ENCODE results near the gene CLDN14.

The CLDN14 gene

GRCh38 chr21:36516281-36516680, 36.4 kb upstream of the CLDN14 start:
- H3K79me2 ChIP-seq = no peaks in the 10 kb centered on the region
- no peaks in the 10 kb centered on the region for H3K36me3 ChIP-seq (ENCODE audit: control insufficient read depth, insufficient read depth, low read length)
- H3K4me2 ChIP-seq (ENCODE audit: low read length) = no peak overlapping the region
- H3K9me3 ChIP-seq (ENCODE audit: control insufficient read depth, low read length) = peaks cover 2% of the 10 kb centered on the region
- no peak overlapping the region for H2AFZ ChIP-seq
- H3K9ac ChIP-seq = no peak overlapping the region
- H3K27me3 ChIP-seq (ENCODE audit: control insufficient read depth, insufficient read depth, low read length) = no peaks in the 10 kb centered on the region
- no peak overlapping the region for H3K4me3 ChIP-seq (ENCODE audit: low read depth, low read length)
- H3K27ac ChIP-seq = no peak overlapping the region
- peaks cover 1% of the 10 kb centered on the region for H3K4me1 ChIP-seq
- TF ChIP-seq CTCF (IDR thresholded peaks at IDR 0.05) = no peak

GRCh38 chr21:36513430-36513829, 33.5 kb upstream of the CLDN14 start:
- Histone ChIP-seq H3K9me3 (ENCODE audit: control insufficient read depth, low read length) (peaks cover 3% of the 10 kb centered on the region), H3K9ac (no peak overlapping the region), H3K4me1 (peaks cover 10% of the 10 kb centered on the region), H2AFZ (no peak overlapping the region), H3K79me2 (no peaks in the 10 kb centered on the region), H3K36me3 (ENCODE audit: control insufficient read depth, insufficient read depth, low read length) (no peaks in the 10 kb centered on the region), H3K27me3 (ENCODE audit: control insufficient read depth, insufficient read depth, low read length) (no peaks in the 10 kb centered on the region), H3K4me2 (ENCODE audit: low read length) (no peak overlapping the region), H3K27ac (no peak overlapping the region), H3K4me3 (ENCODE audit: low read depth, low read length) (no peak overlapping the region)
- TF ChIP-seq CTCF (IDR thresholded peaks at IDR 0.05) = no peak

GRCh38 chr21:36512971-36513370, 33.0 kb upstream of the CLDN14 start:
- Histone ChIP-seq H3K4me1 (peaks cover 10% of the 10 kb centered on the region), H3K27ac (no peak overlapping the region), H3K79me2 (no peaks in the 10 kb centered on the region), H3K36me3 (ENCODE audit: control insufficient read depth, insufficient read depth, low read length) (no peaks in the 10 kb centered on the region), H3K27me3 (ENCODE audit: control insufficient read depth, insufficient read depth, low read length) (no peaks in the 10 kb centered on the region), H3K9me3 (ENCODE audit: control insufficient read depth, low read length) (peaks cover 3% of the 10 kb centered on the region), H3K4me3 (ENCODE audit: low read depth, low read length) (no peak overlapping the region), H3K9ac (no peak overlapping the region), H2AFZ (no peak overlapping the region), H3K4me2 (ENCODE audit: low read length) (no peak overlapping the region)
- TF ChIP-seq CTCF (IDR thresholded peaks at IDR 0.05) = no peak

GRCh38 chr21:36511484-36512220, 31.7 kb upstream of the CLDN14 start:
- no peak overlapping the region for H3K9ac ChIP-seq
- no peaks in the 10 kb centered on the region for H3K36me3 ChIP-seq (ENCODE audit: control insufficient read depth, insufficient read depth, low read length)
- H3K27me3 ChIP-seq (ENCODE audit: control insufficient read depth, insufficient read depth, low read length) = no peaks in the 10 kb centered on the region
- TF ChIP-seq CTCF (IDR thresholded peaks at IDR 0.05) = no peak
- H3K4me3 ChIP-seq (ENCODE audit: low read depth, low read length) = no peak overlapping the region
- H3K4me2 ChIP-seq (ENCODE audit: low read length) = no peak overlapping the region
- peak overlapping the region; percentile 29 for H3K27ac ChIP-seq
- H3K79me2 ChIP-seq = no peaks in the 10 kb centered on the region
- peaks cover 3% of the 10 kb centered on the region for H3K9me3 ChIP-seq (ENCODE audit: control insufficient read depth, low read length)
- peaks cover 10% of the 10 kb centered on the region for H3K4me1 ChIP-seq
- no peak overlapping the region for H2AFZ ChIP-seq

- no peak overlapping the region for H3K4me2 ChIP-seq (ENCODE audit: low read length)
- peak overlapping the region; percentile 83 for H3K27ac ChIP-seq
- H3K9me3 ChIP-seq (ENCODE audit: control insufficient read depth, low read length) = peaks cover 3% of the 10 kb centered on the region
- H3K4me3 ChIP-seq (ENCODE audit: low read depth, low read length) = no peak overlapping the region
- no peak for TF ChIP-seq CTCF (IDR thresholded peaks at IDR 0.05)
- no peak overlapping the region for H3K9ac ChIP-seq
- H3K4me1 ChIP-seq = peaks cover 10% of the 10 kb centered on the region
- peak overlapping the region; percentile 64 for H2AFZ ChIP-seq
- H3K27me3 ChIP-seq (ENCODE audit: control insufficient read depth, insufficient read depth, low read length) = no peaks in the 10 kb centered on the region
- H3K36me3 ChIP-seq (ENCODE audit: control insufficient read depth, insufficient read depth, low read length) = no peaks in the 10 kb centered on the region
- H3K79me2 ChIP-seq = no peaks in the 10 kb centered on the region
These were observed 31.0 kb upstream of the CLDN14 start for GRCh38 chr21:36510911-36511310.
